ENCODE data around the gene GGCX. TPM values are rescaled to one million over a fixed set of nuclear protein-coding genes. Genes with fewer than 3 reads are reported as not detected.
A peak's percentile ranks its signal among the peaks of the same experiment; 100 is the strongest.

The GGCX gene
- total RNA-seq, 6 donors from 2014 or later, result 21.2 to 70.6 (median 38.0) TPM

DNA sequence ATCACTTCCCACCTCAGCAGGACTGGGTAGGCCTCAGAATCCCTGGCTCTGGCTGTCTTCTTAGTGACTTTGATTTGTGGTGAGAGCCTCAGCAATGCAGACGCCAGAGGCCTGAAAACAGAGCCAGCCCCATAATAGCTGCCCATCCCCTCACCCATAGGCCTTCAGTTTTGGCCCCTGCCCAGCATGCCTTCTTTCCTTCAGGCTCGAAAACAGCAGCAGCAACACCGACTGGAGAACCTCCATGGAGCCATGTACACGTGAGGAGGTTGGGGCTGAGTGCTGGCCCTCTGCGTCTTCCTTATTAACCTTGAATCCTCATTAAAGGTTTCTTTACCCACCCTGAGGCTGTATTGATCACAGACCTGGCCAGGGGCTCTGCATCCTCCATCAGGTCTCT, 35.9 kb upstream of the GGCX start:
- H3K4me1 ChIP-seq, result peaks cover 26 to 51% (median 39%) of the 10 kb centered on the region in 4 donors
- WGBS, 2 donors, result 79 to 87% methylated on average over 5 of the region's 5 CpGs
- H3K4me3 ChIP-seq, result no peak overlapping the region
- H3K36me3 ChIP-seq, result peaks cover 9 to 46% (median 23%) of the 10 kb centered on the region in 4 donors
- ATAC-seq (ENCODE audit: low FRiP score in 2 of 2) (no peak), DNase-seq (no peak)
- H3K9me3 ChIP-seq, result no peaks in the 10 kb centered on the region
- H3K27ac ChIP-seq, result peak overlapping the region in 1 of 4 donors; percentile 96
- H3K27me3 ChIP-seq, result no peaks in the 10 kb centered on the region
- TF ChIP-seq, protein P1, sequence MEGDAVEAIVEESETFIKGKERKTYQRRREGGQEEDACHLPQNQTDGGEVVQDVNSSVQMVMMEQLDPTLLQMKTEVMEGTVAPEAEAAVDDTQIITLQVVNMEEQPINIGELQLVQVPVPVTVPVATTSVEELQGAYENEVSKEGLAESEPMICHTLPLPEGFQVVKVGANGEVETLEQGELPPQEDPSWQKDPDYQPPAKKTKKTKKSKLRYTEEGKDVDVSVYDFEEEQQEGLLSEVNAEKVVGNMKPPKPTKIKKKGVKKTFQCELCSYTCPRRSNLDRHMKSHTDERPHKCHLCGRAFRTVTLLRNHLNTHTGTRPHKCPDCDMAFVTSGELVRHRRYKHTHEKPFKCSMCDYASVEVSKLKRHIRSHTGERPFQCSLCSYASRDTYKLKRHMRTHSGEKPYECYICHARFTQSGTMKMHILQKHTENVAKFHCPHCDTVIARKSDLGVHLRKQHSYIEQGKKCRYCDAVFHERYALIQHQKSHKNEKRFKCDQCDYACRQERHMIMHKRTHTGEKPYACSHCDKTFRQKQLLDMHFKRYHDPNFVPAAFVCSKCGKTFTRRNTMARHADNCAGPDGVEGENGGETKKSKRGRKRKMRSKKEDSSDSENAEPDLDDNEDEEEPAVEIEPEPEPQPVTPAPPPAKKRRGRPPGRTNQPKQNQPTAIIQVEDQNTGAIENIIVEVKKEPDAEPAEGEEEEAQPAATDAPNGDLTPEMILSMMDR (IDR thresholded peaks at IDR 0.05), result no peak
- TF ChIP-seq EP300 (IDR thresholded peaks at IDR 0.05), result no peak
- no peak for TF ChIP-seq POLR2AphosphoS5 (IDR thresholded peaks at IDR 0.05)
- no peak for TF ChIP-seq POLR2A (IDR thresholded peaks at IDR 0.05)

DNA sequence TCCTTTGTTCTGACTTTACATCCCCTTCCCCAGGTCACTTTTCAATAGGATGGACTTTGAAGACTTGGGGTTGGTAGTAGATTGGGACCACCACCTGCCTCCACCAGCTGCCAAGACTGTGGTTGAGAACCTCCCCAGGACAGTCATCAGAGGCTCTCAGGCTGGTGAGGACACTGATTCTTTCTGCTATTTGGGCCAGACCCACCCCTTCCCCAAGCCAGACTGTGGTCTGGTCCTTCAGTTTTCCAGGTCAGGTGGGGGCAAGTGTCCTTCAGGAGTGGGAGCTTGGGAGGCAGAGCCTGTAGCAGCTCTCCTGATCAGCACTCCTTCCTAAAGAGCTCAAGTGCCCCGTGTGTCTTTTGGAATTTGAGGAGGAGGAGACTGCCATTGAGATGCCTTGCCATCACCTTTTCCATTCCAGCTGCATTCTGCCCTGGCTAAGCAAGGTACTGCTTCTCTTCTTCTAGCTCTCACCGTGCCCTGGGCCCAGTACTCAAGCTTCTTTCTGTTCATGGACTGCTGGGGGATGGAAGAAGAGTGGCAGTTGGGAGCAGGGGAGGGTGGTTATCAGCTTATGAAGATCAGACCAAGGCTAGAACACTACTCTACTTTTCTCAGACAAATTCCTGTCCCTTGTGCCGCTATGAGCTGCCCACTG, 35.3 kb upstream of the GGCX start:
- H3K4me1 ChIP-seq, result peaks cover 30 to 50% (median 41%) of the 10 kb centered on the region in 4 donors
- 65 to 73% methylated on average over 1 to 3 of the region's 3 CpGs for WGBS, 2 donors
- H3K9me3 ChIP-seq, result no peaks in the 10 kb centered on the region
- H3K27ac ChIP-seq, result peak overlapping the region; percentile 86 to 97 (median 94)
- DNase-seq (no peak), ATAC-seq (ENCODE audit: low FRiP score in 2 of 2) (no peak)
- H3K27me3 ChIP-seq, result no peaks in the 10 kb centered on the region
- peak overlapping the region; percentile 34 to 88 (median 83) for H3K4me3 ChIP-seq
- peaks cover 9 to 46% (median 23%) of the 10 kb centered on the region in 4 donors for H3K36me3 ChIP-seq
- TF ChIP-seq, protein P1 (IDR thresholded peaks at IDR 0.05), result no peak

- ATAC-seq (ENCODE audit: low FRiP score in 2 of 2) (no peak), DNase-seq (no peak)
- H3K27ac ChIP-seq, result peak overlapping the region; percentile 86 to 97 (median 94)
- H3K9me3 ChIP-seq, result no peaks in the 10 kb centered on the region
- H3K27me3 ChIP-seq, result no peaks in the 10 kb centered on the region
- H3K4me1 ChIP-seq, result peaks cover 30 to 50% (median 41%) of the 10 kb centered on the region in 4 donors
- TF ChIP-seq POLR2AphosphoS5 (IDR thresholded peaks at IDR 0.05) (no peak), POLR2A (IDR thresholded peaks at IDR 0.05) (no peak), EP300 (IDR thresholded peaks at IDR 0.05) (no peak)
- TF ChIP-seq, protein P1 (IDR thresholded peaks at IDR 0.05), result no peak
- 1 to 2% methylated on average over 9 to 10 of the region's 10 CpGs for WGBS, 2 donors
- H3K36me3 ChIP-seq, result peaks cover 9 to 46% (median 23%) of the 10 kb centered on the region in 4 donors
- peak overlapping the region; percentile 34 to 88 (median 83) for H3K4me3 ChIP-seq
These were observed 34.7 kb upstream of the GGCX start for GRCh38 chr2:85596026-85596333.

DNA sequence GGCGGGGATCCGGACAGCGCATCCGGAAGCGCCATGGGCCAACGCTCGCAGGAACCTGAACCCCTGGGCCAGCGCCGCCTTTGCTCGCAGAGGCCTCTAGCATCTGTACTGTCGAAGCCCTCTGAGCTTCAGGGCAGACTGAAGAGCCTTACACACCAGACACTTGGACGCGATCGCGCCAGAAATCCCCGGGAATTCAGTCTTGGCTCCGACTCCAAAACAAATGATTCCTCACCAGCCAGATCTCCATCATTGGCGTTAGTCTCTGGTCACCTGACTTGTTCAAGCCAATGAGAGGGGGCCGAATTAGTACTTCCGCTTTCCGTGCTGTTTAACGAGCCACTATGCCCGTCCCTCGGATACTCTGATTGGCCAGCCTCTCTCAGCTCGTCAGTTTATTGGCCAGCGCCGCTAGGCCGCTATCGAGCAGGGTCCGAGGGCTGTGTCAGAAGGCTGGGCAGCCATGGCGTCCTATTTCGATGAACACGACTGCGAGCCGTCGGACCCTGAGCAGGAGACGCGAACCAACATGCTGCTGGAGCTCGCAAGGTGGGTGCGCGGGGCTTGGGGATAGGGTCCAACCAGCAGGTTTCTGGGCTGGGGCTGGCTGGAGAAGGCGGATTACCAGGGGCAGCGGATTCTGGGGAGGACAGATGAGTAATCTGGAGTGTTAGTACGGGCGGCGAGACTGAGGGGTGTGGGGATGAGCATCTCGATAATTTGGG, 34.2 kb upstream of the GGCX start, which contains the start of gene RNF181:
TSS of gene RNF181 (plus strand) at position 445 of the 725 bp plus-strand sequence. CDS start at position 464, 19 bp downstream.
- H3K27me3 ChIP-seq, result no peaks in the 10 kb centered on the region
- peak; percentile 87 to 99 for DNase-seq
- peaks cover 9 to 42% (median 23%) of the 10 kb centered on the region in 4 donors for H3K36me3 ChIP-seq
- TF ChIP-seq, protein P1 (IDR thresholded peaks at IDR 0.05), result no peak
- TF ChIP-seq POLR2AphosphoS5 (IDR thresholded peaks at IDR 0.05), result peak; percentile 85 to 97
- peak in 3 of 4 donors; percentile 59 to 93 (median 66) for TF ChIP-seq POLR2A (IDR thresholded peaks at IDR 0.05)
- TF ChIP-seq EP300 (IDR thresholded peaks at IDR 0.05), result peak in 1 of 4 donors; percentile 10
- peak within 1 kb of the TSS; percentile 34 to 88 (median 83) for H3K4me3 ChIP-seq
- peak within 1 kb of the TSS; percentile 86 to 97 (median 94) for H3K27ac ChIP-seq
- 0% methylated on average over 33 to 47 of the region's 47 CpGs for WGBS, 2 donors
- peak; percentile 96 to 97 for ATAC-seq (ENCODE audit: low FRiP score in 2 of 2)
- no peaks in the 10 kb centered on the region for H3K9me3 ChIP-seq
- peaks cover 35 to 53% (median 42%) of the 10 kb centered on the region in 4 donors for H3K4me1 ChIP-seq
